ENCODE results near the gene NAA25.
"Not testable (repeated sequence)": the region's sequence is repeated elsewhere in the genome, so short reads cannot be mapped to it uniquely, and the experiment has no call there.

NAA25 gene

DNA sequence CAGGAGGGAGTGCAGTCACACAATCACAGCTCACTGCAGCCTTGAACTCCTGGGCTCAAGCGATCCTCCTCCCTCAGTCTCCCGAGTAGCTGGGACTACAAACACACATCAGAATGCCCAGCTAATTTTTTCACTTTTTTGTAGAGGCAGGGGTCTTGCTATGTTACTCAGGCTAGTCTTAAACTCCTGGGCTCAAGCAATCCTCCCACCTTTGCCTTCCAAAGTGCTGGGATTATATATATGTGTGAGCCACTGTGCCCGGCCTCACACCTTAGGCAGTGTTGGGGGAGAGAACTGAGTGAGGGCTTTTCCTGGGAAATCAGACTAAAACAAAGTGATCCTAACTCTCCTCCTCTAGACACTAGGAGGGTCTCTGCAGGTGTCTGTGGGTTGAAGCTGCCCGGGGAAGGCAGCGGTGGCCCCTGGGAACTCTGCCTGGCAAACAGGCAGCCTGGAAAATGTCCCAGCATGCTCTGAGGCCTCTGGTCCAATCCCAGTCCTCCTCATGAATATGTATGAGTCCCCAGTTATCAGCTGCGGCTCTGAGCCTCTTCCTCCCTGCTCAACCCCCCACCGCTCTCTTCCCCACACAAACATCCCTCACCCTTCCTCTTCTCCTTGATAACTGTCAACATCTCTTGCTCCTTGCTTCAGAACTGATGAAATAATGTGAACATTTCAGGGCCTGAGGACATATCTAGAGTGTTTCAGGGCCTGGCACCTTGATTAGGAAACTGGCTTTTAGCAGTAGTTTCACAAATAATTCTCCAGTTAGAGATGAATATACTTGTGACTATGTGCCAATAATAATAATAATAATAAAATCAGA, 7.9 kb upstream of the NAA25 start:
- no peak for DNase-seq

DNA sequence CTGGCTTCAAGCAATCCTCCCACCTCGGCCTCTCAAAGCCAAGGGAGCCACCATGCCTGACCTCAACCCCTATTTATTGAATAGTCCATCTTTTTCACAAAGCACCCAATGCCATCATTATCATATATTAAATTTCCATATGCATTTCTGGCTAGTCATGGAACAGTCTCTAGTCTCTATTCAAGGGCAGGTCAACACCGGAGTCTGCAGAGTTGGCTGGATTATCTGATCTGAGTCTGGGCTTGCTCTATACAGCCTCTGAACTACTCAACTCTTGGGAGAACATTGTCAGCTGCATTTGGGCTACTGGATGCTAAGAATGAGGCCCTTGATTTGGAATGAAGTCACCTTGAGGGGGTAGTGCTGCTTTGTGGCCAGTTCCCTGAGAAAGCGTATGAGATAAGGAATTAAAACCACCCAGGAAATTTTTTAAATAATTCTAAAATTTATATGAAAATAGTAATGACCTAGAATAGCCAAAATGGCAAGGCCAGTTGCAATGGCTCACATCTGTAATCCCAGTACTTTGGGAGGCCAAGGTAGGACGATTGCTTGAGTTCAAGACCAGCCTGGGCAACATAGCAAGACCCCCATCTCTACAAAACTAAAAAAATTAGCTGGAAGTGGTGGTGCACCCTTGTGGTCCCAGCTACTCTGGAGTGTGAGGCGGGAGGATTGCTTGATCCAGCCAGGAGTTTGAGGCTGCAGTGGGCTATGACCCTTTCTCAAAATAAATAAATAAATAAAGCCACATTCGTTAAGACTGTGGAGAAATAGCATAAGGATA, 6.9 kb upstream of the NAA25 start:
- no peak for DNase-seq

DNA sequence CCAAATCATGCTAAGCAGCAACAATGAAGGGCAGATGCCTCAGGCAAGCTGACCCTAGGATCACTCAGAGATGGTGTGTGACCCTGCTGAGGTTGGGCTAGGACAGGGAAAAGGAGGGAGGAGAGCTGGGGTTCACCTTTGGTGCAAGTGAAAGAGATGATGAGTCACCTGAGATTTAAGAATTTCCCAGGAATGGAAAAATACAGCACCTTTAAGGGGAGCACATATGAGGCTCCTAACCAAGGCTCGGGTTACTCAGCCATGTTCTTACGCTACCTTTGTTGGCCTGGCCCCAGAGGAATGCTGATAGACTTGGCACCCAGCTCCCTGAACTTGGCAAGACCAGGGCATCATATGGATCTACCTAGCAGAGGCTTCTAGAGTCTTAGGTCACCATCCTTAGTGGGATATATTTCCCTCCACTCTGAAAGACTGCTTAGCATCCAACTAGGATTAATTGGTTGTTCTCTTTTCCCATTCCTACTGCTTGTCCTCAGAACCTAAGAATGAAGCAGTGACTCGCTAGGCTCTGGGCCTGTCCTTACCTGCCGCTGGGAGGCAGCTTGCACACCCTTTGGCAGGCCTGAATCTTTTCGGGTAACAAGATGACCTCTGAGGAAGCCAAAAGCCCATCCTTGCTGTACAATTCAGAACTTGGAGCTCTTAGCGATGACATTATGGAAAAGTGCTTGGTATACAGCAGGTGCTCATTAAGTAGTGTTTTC, 4.0 kb upstream of the NAA25 start:
- DNase-seq = no peak

DNA sequence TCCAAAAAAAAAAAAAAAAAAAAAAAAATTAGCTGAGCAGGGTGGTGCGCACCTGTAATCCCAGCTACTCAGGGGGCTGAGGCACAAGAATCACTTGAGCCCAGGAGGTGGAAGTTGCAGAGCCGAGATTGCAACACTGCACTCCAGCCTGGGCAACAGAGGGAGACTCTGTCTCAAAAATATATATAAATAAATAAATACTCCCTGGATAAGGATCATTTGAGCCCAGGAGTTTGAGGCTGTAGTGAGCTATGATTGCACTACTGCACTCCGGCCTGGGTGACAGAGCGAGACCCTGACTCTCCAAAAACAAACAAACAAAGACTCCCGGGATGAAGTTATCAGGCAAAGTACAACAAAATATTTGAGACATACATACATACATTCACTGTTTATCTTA, 3.3 kb upstream of the NAA25 start:
- DNase-seq = no peak

DNA sequence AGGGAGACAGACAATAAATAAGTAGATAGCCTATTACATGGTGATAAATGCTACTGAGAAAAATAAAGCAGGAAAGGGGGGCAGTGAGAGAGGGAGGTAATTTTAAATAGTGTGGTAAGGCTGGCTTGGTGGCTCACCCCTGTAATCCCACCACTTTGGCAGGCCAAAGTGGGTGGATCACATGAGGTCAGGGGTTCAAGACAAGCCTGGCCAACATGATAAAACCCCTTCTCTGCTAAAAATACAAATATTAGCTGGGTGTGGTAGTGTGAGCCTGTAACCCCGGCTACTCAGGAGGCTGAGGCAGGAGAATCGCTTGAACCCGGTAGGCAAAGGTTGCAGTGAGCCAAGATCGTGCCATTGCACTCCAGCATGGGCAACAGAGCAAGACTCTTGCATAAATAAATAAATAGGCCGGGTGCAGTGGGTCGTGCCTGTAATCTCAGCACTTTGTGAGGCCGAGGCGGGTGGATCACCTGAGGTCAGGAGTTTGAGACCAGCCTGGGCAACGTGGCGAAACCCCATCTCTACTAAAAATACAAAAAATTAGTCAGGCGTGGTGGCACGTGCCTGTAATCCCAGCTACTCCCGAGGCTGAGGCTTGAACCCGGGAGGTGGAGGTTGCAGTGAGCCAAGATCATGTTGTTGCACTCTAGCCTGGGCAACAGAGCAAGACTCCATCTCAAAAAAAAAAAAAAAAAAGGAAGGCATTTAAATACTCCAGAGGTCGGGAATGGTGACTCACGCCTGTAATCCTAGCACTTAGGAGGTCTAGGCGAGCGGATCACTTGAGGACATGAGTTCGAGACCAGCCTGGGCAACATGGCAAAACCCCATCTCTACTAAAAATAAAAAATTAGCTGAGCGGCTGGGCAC, 2.4 kb upstream of the NAA25 start:
- not testable (repeated sequence) for DNase-seq

DNA sequence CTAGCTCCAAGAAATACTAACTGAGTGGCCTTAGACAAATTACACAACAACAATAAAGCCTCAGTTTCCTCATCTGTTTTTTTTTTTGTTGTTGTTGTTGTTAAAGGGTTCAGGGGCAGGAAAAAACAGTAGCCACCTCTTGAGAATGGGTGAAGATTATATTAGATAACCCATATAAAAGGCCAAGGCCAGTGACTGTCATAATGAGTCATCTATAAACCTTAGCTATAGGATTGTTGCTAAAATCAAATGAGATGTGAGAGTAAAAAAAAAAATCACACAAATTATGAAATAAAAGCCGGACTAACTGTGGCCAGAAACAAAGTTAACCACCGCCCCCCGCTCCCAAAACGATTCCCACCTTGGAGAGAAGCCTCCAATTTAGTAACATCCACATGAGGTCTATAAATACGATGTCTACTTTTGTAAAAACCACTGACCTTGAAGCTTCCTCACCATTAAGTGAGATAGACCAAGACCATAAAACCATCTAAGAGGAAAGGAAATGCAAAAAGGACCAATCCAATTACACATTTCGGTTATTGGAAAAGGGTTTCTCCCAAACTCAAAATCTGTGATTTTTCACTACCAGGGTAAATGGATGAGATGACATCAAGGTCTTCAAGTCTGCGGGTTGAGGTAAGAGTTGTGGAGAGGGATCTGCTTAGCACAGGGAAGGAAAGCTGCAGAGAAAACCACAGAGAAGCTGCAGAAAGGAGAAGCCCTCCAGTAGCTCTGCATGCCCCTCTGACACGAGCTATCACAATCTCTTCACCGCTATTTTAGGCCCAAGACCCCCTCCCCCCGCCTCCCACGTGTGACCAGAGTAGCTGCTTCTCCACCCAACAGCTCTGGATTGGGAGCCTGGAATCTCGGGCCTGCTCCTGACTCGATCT, 1.0 kb downstream of the NAA25 start:
- no peak for DNase-seq

DNA sequence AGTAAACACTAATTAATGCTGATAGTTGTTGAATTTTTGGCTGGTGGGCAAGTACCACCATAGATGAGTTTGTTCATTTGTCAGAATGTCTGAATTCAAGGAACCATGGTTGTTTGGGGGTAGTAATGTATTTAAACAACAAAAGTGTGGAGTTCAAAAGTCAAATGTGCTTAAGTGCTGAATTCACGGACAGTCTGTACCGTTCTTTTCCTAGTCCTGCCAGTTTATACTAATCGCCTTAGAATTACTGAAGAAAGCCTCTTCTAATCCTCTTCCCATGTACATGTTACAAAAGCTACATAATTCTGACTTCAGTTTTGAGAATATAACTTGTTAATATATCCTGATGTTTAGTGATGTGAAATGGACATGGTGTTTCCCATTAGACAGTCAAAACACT, 2.7 kb downstream of the NAA25 start:
- DNase-seq = no peak

DNA sequence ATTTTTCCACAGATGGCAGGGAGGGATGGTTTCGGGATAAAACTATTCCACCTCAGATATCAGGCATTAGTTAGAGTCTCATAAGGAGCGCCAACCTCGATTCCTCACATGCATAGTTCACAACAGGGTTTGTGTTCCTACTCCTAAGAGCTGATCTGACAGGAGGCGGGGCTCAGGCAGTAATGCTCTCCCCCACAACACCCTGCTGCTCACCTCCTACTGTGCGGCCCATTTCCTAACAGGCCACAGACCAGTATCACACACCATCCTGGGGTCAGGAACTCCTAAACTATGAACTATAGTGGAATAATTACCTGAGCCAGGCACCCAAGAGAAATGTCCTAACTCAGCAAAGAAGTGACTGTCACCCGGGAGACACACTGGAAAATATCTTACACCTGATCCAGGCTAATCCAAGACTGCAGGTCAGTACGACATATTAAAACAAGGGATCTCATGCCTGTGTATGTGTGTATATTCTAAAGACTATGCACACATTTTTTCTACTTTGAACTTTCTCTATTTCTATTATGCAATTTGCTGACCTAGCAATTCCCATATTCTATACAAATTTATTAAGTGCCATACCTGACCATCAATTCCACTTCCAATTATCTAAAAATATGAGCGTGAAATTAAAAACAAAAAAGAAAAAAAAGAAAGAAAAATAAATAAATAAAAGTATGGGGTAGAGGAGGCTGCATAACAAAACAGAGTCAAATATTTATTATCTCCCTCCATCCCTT, 4.7 kb downstream of the NAA25 start:
- no peak for DNase-seq

DNA sequence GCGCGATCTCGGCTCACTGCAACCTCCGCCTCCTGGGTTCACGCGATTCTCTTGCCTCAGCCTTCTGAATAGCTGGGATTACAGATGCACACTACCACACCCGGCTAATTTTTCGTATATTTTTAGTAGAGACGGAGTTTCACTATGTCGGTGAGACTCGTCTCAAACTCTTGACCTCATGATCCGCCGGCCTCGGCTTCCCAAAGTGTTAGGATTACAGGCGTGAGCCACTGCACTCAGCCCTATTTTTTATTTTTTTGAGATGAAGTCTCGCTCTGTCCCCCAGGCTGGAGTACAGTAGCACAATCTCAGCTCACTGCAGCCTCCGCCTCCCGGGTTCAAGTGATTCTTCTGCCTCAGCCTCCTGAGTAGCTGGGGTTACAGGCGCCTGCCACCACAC, 5.8 kb downstream of the NAA25 start:
- DNase-seq = not testable (repeated sequence)

DNA sequence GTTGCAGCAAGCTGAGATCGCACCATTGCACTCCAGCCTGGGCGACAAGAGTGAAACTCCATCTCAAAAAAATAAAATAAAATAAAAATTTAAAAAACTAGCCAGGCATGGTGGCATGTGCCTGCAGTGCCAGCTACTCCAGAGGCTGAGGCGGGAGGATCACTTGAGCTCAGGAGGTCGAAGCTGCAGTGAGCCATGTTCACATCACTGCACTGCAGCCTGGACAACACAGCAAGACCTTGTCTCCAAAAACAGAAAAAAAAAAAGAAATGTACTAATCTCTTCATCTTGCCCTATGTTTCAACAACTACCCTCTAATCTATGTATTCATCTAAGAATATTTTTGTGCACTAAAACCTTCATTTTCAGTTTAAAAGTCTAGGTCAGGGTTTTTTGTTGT, 6.5 kb downstream of the NAA25 start:
- no peak for DNase-seq

DNA sequence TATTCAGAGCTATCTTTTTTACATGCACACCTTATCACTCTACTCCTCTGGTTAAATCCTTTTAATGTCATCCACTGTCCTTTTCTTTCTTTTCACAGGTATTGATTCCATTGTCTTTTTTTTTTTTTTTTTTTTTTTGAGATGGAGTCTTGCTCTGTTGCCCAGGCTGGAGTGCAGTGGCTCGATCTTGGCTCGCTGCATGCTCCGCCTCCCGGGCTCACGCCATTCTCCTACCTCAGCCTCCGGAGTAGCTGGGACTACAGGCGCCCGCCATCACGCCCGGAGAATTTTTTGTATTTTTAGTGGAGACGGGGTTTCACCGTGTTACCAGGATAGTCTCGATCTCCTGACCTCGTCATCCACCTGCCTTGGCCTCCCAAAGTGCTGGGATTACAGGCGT, 8.1 kb downstream of the NAA25 start:
- DNase-seq = not testable (repeated sequence)

DNA sequence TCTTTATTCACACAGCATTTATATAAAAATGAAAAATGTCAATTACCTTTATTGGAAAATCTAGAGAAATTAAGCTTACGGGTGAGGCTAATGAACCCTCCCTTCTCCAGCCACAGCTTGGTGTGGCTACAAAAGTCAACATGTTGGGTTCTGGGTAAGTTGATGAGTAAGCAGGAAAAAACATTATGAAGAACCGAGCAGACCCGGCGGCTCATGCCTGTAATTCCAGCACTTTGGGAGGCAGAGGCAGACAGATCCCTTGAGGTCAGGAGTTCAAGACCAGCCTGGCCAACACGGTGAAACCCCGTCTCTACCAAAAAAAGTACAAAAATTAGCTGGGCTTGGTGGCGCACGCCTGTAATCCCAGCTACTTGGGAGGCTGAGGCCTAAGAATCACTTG, 10.9 kb downstream of the NAA25 start:
- no peak for DNase-seq

DNA sequence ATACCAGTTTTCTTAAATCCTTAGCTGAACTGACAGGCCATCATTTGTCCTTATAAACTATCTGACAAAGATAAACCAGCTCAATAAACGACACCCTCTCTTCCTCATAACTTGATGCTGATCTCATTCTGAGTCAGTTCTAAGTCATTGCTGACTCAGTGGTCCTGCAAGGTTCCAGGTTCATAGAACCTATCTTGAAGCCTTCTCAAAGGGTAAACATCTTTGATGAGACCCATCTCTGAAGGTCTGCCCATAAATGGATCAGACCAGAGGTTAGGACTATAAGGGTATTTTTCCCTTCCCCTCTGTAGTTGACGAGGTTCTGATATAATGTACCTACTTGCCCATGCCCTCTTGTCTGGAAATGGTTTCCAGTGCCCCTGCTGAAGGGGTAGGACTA, 11.9 kb downstream of the NAA25 start:
- no peak for DNase-seq

DNA sequence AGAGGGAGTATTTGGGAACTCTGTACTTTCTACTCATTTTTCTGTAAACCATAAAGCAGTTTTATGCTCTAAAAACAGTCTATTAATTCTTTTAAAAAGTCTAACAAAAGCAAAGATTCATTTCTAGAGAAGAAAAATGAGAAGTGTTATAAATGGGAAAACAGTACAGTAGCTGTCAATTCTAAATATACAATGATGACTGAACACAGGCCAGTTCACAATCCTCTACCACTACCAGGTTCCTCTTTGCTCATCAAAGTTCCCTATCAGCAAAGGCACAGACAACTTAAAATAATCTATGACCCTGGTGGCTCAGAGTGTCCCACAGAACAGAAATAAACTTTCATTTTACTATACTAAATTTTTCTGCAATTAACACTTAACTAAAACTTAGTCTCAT, 12.5 kb downstream of the NAA25 start:
- DNase-seq = no peak

DNA sequence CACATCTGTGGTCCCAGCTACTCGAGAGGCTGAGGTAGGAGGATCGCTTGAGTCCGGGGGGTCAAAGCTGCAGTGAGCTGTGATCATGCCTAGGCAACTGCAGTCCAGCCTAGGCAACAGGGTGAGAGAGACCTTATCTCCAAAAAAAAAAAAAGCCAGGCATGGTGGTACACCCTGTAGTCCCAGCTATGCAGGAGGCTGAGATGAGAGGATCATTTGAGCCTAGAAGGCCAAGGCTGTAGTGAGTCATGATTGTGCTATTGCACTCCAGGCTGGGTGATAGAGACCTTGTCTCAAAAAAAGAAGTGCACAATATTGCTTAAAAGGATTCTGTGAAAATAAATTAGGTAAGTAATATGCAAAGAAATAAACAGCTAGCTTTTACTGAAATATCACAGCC, 17.0 kb downstream of the NAA25 start:
- no peak for DNase-seq

DNA sequence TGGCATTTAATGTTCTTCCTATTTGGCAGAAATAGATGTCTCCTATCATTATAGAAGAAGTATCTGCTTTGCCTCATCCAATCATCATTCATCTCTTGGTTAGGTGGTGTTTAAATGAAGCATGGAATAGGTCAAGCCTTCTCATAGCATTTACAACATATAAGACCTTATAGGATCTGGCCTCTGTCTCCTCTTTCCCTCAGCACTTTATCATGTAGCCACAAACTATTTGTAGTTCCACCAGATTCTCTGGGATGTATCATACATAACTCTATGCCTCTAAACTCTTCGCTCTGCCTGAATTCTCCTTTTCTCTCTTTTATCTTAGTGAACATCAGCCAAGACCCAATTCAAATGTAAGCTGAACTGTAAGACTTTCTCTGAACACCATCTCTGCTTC, 20.7 kb downstream of the NAA25 start:
- DNase-seq = no peak

DNA sequence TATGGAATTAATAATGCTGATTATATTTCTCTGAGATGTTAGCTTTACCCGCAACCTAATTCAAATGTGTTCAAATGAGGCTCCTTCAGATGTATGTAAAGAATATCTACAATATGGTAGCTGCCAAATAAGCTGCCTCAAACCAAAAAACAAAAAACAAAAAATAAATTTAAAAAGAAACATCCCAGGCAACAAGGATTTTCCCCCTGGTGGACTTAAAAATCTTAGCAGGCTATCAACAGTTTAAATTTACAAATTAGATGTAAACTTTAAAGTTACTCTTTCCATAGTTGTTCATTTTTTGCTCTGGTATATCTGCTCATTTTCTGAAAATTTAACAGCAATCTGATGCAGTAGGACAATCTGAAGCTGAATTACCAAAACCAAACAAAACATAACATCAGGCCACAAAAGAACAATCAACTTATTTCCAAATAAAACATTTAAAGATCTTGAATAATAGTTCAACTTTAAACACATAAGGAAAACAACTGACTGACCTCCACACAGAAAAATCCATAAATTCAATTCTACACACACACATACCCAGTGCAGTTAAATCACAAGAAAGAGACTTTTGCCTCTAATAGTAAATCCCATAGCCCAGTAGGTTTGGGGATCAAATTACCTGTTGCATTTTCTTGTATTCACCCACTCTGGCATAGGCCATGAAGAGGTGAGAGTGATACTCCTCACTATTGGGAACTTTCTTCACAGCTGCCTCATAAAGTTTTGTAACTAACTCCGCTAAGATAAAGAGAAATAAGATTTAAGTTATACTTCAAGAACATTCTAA, 21.3 kb downstream of the NAA25 start:
- DNase-seq = no peak

DNA sequence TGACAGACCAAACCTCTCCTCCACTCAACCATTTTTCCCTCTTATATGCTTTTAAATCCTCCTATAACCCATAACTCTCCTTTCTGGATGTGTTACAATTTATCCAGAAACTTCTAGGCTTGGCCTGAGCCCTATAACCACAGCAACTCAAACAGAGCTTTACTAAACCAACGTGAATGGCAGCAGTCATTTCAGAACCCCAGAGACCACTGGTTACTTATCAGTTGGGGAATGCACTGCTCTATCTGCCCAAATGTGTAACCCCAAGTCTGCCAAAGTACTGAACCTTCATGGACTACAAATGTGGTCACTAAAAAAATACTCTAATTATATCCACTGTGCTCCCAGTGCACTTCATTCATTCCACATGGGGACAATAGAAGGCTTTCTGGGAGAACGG, 42.0 kb downstream of the NAA25 start:
- DNase-seq = no peak

DNA sequence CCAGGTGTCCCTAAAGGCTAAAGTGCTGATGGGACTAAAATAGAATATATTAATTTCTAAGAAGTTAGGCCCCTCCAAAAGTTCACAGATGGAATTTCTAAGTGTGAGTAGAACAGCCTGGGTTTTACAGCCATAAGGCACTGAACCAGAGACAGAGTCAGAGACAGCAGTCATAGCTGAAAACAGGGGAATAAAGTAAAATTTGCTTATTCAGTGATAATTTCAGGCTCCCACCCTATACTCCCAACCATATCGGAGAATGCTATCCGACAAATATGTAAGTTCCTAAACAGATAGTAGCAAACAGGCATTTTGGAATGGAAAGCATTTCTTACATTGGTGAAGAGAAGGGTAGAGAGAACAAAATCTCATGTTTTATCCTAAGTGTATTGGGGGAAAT, 45.3 kb downstream of the NAA25 start:
- no peak for DNase-seq

DNA sequence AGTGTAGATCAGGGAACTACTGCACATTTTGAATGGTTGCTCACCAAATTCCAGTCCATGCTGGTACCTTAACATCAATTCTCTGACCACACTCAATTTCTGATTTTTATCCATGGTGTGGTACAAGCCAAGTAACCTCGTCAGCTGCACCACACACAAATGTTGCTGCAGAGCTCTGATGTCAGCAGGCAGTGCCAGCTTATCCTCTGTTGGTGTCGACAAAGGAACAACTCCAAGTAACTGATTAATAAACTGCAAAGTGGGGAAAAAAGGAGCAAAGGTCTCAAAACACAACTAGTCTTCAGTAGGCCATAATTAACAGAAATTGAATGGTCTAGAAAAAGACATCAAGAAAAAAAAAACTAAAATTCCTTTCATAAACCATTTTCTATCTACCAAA, 47.4 kb downstream of the NAA25 start:
- no peak for DNase-seq

Measured in DMS79 (cell line).